Stimulated activated CD8-positive, alpha-beta memory T cell treated with anti-CD3 and anti-CD28 coated beads, Interleukin-15, amount 100 ng/mL, for 24 hours (primary cell): ENCODE measurements around the gene HTR3B.

Source experiments
- DNase-seq: peaks from one replicate; pipeline ENCODE4 v3.0.0-alpha.2; 2020; ENCODE audit warnings: low read depth

The HTR3B gene

GRCh38 chr11:113947994-113948393 lies 43.4 kb downstream of the HTR3B start:
- DNase-seq = no peak

DNA sequence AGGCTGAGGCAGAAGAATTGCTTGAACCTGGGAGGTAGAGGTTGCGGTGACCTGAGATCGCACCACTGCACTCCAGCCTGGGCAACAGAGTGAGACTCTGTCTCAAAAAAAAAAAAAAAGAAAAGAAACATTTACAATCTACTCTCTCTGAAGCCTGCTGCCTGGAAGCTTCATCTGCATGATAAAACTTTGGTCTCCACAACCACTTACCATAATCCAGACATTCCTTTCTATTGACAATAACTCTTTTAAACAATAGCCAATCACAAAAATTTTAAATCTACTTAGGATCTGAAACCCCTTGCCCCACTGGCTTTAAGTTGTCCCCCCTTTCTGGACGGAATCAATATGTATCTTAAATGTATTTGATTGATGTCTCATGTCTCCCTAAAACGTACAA lies 45.3 kb downstream of the HTR3B start:
- no peak for DNase-seq

DNA sequence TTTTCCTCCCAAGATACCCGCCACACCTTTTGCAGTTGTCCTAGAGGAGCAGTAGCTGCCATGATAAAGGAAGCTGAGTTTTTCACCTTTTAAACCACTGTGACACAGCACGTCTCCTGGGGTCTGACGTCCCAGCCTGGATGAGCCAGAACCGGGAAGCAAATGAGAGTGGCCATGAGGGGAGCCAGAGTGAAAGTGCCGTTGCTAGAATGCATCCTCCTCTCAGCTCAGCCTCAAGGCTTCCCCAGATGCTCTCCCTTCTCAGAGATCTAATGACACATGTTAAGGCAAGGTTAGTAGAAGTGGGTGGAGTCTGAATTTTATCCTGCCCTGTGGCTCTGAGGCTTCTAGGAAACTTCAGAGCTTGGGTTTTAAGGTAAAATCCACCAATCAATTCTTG lies 46.9 kb downstream of the HTR3B start:
- no peak for DNase-seq

- DNase-seq = no peak
These were observed 47.5 kb downstream of the HTR3B start for GRCh38 chr11:113952070-113952469.

DNA sequence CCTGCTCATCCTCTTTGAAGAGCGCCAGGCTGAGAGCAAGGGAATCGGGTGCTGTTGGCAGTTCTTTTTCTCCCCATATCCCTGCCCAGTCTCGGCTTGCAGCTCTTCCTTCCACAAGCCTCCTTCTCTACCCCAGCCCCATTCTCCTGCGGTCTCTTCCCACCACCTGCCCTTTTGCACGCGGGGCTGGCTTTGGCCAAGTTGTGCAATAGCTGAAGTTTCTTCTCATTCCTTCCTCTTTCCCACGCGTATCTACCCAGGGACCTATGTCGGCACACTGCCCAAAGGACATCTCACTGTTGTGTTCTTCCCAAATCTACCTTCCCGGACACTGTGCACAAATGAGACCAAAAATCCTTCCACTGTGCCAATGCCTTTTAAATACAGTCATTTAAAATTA lies 48.0 kb downstream of the HTR3B start:
- DNase-seq = no peak

DNA sequence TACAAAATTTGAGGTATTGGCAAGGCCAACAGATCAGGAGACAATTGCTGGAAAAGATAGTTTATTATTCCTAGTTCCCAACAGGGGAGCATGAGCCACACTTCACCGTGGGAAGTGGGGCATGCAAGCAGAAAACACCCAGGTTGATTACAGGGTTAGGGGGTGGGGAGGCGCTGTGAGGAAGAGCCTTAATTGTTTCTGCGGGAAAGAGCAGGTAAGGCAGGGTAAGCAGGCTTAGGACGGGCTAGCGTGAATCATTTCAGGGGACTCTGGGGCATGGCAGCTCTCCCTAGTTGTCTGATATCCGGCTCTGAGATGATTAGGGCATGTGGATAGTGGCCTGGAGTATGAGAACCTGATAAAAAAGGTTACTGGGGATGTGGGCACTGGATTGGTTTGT lies 49.6 kb downstream of the HTR3B start:
- no peak for DNase-seq

GRCh38 chr11:113956986-113957385 lies 52.4 kb downstream of the HTR3B start:
- DNase-seq = no peak

DNA sequence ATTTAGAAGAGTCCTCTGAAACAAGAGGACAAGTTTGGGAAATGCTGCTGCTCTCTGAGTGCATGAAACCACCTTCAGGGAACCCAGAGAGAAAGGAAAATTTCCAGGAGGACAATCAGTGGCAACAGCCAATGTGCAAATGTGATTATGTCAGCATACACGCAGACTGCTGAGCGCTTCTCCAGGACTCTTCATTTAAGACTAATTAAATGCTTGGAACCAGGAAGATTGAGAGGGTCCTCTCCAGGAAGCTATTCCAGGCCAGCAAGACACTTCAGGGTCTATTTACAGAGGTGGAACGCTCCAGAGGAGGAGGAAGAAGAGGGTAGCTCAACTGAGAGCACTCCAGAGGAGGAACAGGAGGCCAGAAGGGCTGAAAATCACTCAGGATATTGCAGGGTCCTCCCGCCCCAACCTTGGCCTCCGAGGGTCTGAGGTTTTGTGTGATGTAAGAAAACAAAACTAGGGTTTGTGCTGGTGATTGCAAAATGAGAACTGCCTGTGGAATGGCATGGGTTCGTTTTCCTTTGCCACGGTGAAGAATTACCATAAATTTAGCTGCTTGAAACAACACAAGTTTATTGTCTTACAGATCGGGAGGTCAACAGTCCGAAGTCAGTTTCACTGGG lies 56.2 kb downstream of the HTR3B start:
- no peak for DNase-seq

GRCh38 chr11:113967361-113967760 lies 62.8 kb downstream of the HTR3B start:
- no peak for DNase-seq

DNA sequence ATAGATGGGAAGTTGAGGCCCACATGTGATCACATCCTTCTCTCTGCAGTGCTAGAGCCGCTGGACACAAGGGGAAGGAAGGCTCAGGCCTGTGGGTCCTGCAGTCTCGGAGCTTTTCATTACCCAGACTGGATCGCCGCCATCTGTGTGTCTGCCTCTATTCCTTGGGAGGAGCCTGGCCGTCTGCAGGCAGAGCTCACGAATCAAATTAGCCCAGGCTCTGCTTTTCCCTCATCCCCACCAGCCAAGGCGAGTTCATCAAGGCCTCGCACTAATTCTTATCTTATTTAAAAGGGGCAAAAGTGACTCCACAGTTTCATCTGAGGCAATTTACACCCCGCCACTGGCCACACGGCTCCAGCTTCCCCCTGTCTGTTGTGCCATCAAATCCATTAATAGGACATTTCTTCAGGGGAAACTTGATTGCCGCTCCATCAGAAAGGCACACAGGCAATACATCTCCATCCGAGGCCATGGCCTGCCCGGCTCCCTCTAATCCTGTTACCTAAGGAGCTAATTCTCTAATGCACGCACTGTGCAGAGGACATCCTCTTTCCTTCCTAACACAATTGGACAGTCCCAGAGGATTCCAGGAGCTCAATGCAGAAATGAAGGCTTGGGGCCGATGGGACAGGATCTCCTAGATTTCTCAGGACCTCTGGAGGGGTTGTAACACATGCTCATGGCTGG lies 67.1 kb downstream of the HTR3B start:
- DNase-seq = no peak

DNA sequence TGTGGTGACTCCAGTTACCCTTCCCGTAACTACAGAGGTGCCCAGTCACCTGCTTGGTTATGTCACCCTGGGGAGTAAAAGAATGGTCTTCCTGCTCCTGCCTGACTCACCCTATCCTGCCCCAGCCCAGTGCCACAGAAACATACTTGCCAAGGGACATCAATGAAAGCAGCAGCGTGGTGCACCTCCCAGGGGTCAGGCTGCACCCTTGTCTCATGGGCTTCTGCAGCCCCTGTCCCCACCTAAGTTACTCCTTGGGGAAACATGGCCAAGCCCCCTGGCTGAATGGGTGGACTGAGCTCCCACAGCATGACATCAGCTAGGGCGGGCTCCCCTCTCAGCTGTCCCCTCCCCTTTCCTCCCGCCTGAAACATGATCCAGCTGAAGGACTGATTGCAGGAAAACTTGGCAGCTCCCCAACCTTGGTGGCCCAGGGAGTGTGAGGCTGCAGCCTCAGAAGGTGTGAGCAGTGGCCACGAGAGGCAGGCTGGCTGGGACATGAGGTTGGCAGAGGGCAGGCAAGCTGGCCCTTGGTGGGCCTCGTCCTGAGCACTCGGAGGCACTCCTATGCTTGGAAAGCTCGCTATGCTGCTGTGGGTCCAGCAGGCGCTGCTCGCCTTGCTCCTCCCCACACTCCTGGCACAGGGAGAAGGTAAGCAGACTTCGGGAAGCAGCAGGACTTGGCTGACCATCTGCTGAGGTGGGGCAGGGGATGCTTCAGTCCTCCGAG lies 70.3 kb downstream of the HTR3B start, which contains the start of gene HTR3A:
HTR3A (plus strand) TSS at position 368 of the 730 bp plus-strand sequence; CDS start at position 586, 218 bp downstream.
- DNase-seq = no peak

DNA sequence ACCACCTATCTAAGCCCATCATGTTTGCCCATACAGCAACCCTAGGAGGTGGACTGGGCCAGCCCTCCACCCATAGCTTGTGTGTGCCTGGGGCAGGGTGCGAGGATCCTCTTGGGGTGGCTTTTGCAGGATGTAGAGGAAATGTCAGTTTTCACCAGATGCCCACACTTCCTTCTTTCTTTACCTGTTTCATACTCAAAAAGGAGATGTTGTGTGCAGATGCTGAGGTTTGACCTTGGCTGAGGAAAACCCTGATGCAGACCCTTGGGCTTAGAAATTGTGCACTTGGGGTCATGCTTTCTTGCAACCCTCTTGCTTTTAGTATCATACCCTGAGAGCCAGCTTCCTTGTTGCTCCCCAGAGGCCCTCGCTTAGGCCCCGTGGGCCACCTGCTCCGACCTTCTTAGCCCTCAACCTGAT lies 72.5 kb downstream of the HTR3B start:
- DNase-seq = no peak

GRCh38 chr11:113977701-113978100 lies 73.1 kb downstream of the HTR3B start:
- no peak for DNase-seq

DNA sequence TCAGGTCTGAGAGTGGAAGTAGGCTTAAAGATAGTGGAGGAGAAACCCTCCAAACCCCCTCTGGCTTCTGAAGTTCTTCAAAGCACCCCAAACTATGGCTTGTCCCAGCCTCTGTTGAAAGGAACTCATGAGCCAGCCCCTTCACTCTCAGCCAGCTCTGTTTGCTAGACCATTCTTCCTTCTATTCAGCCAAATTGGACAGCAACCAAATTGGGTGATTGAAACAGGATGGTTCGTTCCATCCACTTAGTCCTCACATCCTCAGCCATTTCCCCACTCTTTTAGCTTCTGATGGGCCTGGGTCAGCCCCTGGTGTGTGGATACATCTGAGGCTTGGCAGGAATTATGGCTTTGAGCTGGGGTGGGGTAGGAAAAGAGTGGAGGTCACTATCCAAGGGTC lies 74.8 kb downstream of the HTR3B start:
- no peak for DNase-seq

GRCh38 chr11:113980785-113981184 lies 76.2 kb downstream of the HTR3B start:
- no peak for DNase-seq

DNA sequence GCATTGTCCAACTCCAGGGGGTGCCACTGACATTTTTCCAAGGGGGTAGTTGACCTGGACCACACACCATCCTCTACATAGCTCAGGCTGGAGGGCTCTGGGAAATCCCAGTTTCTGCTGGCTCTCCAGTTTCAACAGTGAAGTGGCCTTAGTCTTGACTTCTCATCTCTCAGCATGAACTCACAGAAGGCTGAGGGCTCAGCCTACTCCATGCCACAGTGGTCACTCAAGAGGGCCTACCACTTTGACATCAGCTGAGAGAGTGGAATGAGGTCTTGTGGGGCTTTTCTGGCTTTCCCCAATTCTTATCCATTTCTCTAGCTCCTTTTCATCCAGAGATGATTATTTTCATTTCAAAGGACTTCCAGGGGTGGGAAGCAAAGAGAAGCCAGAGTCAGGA lies 77.7 kb downstream of the HTR3B start:
- DNase-seq = no peak

DNA sequence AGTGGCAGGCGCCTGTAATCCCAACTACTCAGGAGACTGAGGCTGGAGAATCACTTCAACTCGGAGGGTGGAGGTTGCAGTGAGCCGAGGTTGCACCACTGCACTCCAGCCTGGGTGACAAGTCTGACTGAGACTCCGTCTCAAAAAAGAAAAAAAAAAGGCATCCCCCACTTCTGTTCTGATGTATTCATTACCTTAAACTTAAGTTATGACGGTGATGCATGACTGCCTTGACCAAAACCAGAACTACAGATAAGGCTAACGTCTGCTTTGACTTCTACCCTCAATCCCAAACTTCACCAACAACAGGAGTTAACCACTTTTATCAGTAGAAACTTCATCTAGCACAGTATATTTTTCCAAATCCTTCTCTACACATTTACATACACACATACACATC lies 80.2 kb downstream of the HTR3B start:
- no peak for DNase-seq

DNA sequence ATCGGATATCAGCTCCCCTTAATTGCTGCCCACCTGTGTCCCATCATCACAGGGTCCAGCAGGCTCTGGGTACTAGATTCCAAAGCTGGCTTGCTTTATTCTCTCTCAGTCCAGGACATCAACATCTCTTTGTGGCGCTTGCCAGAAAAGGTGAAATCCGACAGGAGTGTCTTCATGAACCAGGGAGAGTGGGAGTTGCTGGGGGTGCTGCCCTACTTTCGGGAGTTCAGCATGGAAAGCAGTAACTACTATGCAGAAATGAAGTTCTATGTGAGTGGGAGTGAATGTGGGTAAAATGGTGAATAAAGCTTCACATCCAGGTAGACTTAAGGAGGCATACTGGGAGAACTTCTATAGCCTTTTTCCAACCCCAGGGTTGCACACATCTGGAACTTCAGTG lies 81.3 kb downstream of the HTR3B start:
- no peak for DNase-seq

DNA sequence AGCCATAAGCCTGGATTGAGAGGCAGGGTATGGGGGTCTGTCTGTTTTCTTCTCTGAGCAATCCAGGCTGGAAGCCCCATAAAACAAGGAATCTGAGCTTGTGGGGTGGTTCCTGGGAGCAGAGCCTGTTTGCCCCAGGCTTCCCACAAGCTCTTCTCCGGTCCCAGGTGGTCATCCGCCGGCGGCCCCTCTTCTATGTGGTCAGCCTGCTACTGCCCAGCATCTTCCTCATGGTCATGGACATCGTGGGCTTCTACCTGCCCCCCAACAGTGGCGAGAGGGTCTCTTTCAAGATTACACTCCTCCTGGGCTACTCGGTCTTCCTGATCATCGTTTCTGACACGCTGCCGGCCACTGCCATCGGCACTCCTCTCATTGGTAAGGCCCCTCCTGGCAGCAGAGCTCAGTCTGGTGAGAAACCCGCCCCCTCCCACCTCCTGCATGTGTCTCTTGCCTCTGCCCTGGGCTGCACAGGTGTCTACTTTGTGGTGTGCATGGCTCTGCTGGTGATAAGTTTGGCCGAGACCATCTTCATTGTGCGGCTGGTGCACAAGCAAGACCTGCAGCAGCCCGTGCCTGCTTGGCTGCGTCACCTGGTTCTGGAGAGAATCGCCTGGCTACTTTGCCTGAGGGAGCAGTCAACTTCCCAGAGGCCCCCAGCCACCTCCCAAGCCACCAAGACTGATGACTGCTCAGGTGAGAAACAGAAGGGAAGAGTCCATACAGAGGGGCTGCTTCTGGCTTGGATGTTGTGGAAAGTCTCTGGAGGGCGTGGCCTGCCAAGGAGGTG lies 82.0 kb downstream of the HTR3B start:
- DNase-seq = no peak

DNA sequence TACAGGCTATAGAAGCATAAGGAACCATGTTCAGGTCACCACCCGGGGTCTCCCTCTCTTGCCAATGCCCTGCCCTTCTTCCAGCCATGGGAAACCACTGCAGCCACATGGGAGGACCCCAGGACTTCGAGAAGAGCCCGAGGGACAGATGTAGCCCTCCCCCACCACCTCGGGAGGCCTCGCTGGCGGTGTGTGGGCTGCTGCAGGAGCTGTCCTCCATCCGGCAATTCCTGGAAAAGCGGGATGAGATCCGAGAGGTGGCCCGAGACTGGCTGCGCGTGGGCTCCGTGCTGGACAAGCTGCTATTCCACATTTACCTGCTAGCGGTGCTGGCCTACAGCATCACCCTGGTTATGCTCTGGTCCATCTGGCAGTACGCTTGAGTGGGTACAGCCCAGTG lies 84.8 kb downstream of the HTR3B start:
- DNase-seq = no peak

GRCh38 chr11:113989916-113990315 lies 85.3 kb downstream of the HTR3B start:
- no peak for DNase-seq

GRCh38 chr11:113991170-113991569 lies 86.6 kb downstream of the HTR3B start:
- no peak for DNase-seq
